ENCODE data around the gene DDX50. TPM values are rescaled to one million over a fixed set of nuclear protein-coding genes. Genes with fewer than 3 reads are reported as not detected.

DDX50 gene
- total RNA-seq, 1 experiment from 2014 or later: 37.1 TPM

GRCh38 chr10:68856352-68856751, 44.8 kb upstream of the DDX50 start:
- ChIA-PET CTCF (no interaction called here), POLR2A (interaction anchor here (0.6 kb wide), 1 partner anchor 11 kb away, joined by 4 read pairs; no protein-coding TSS in a partner anchor)
- TF ChIP-seq, protein P1, sequence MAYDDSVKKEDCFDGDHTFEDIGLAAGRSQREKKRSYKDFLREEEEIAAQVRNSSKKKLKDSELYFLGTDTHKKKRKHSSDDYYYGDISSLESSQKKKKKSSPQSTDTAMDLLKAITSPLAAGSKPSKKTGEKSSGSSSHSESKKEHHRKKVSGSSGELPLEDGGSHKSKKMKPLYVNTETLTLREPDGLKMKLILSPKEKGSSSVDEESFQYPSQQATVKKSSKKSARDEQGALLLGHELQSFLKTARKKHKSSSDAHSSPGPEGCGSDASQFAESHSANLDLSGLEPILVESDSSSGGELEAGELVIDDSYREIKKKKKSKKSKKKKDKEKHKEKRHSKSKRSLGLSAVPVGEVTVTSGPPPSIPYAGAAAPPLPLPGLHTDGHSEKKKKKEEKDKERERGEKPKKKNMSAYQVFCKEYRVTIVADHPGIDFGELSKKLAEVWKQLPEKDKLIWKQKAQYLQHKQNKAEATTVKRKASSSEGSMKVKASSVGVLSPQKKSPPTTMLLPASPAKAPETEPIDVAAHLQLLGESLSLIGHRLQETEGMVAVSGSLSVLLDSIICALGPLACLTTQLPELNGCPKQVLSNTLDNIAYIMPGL (CRISPR knock-in tag; IDR thresholded peaks at IDR 0.05): no peak
- no peak for TF ChIP-seq ZMAT4 (CRISPR knock-in tag; IDR thresholded peaks at IDR 0.05)
- TF ChIP-seq FOXP1 (CRISPR knock-in tag; IDR thresholded peaks at IDR 0.05; ENCODE audit: borderline replicate concordance): no peak
- TF ChIP-seq, protein P2, sequence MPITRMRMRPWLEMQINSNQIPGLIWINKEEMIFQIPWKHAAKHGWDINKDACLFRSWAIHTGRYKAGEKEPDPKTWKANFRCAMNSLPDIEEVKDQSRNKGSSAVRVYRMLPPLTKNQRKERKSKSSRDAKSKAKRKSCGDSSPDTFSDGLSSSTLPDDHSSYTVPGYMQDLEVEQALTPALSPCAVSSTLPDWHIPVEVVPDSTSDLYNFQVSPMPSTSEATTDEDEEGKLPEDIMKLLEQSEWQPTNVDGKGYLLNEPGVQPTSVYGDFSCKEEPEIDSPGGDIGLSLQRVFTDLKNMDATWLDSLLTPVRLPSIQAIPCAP (CRISPR knock-in tag; IDR thresholded peaks at IDR 0.05): no peak
- no peak for TF ChIP-seq MXD4 (CRISPR knock-in tag; IDR thresholded peaks at IDR 0.05; ENCODE audit: borderline replicate concordance)
- no peak for TF ChIP-seq CTCF (IDR thresholded peaks at IDR 0.05)
- TF ChIP-seq OVOL2 (CRISPR knock-in tag; IDR thresholded peaks at IDR 0.05; ENCODE audit: borderline replicate concordance): no peak
- TF ChIP-seq ATF1 (CRISPR knock-in tag; IDR thresholded peaks at IDR 0.05): no peak
- TF ChIP-seq, protein P3, sequence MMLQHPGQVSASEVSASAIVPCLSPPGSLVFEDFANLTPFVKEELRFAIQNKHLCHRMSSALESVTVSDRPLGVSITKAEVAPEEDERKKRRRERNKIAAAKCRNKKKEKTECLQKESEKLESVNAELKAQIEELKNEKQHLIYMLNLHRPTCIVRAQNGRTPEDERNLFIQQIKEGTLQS (CRISPR knock-in tag; conservative IDR thresholded peaks at IDR 0.05): no peak
- no peak for TF ChIP-seq HMGA2 (CRISPR knock-in tag; IDR thresholded peaks at IDR 0.05)
- TF ChIP-seq ZSCAN18 (CRISPR knock-in tag; IDR thresholded peaks at IDR 0.05): no peak
- TF ChIP-seq PREB (CRISPR knock-in tag; IDR thresholded peaks at IDR 0.05; ENCODE audit: borderline replicate concordance): no peak
- TF ChIP-seq NR1H2 (CRISPR knock-in tag; IDR thresholded peaks at IDR 0.05): no peak
- no peak for TF ChIP-seq FOXK1 (CRISPR knock-in tag; IDR thresholded peaks at IDR 0.05)
- TF ChIP-seq ZBTB43 (CRISPR knock-in tag; IDR thresholded peaks at IDR 0.05): no peak
- DNase-seq (ENCODE audit: low spot score) (no peak), ATAC-seq (no peak; the same call in none of the 2 replicates)
- Mint-ChIP-seq H3K4me1 (peaks cover 12% of the 10 kb centered on the region), H3K27ac (no peak overlapping the region), H3K36me3 (peaks cover 21% of the 10 kb centered on the region), H3K4me3 (no peak overlapping the region), H3K27me3 (ENCODE audit: low read depth) (peaks cover 15% of the 10 kb centered on the region), H3K9me3 (peaks cover 20% of the 10 kb centered on the region)

DNA sequence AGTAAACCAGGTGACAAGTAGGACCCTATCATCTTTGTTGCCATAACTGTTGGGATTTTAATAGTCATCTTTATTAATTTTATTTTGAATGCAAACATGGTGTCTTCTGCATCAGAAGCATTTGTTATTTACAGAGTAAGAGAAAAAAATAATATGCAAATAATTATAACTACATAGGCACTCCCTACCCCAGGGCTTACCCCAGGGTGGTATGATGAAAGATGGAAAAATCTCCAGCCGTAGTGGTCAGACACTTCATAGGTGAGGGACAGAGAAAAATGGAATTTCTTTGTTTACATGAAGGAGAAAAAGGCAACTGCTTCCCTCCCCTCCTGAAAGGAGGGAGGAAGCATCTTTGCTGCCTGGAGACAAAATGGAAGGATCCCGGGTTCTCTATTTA, 44.1 kb upstream of the DDX50 start:
- no peak for DNase-seq (ENCODE audit: low spot score)
- Mint-ChIP-seq H3K27ac (no peak overlapping the region), H3K27me3 (ENCODE audit: low read depth) (peaks cover 18% of the 10 kb centered on the region), H3K4me1 (peaks cover 12% of the 10 kb centered on the region), H3K36me3 (peaks cover 27% of the 10 kb centered on the region), H3K4me3 (no peak overlapping the region), H3K9me3 (peaks cover 27% of the 10 kb centered on the region)
- ChIA-PET POLR2A (no interaction called here), CTCF (no interaction called here)
- no peak for ATAC-seq
- no peak for TF ChIP-seq TEAD1 (CRISPR knock-in tag; IDR thresholded peaks at IDR 0.05)
- TF ChIP-seq ZNF425 (CRISPR knock-in tag; conservative IDR thresholded peaks at IDR 0.05): no peak
- TF ChIP-seq, protein P1 (CRISPR knock-in tag; IDR thresholded peaks at IDR 0.05): no peak
- TF ChIP-seq ZNF232 (CRISPR knock-in tag; IDR thresholded peaks at IDR 0.05): no peak
- no peak for TF ChIP-seq NFE2L1 (CRISPR knock-in tag; IDR thresholded peaks at IDR 0.05)
- no peak for TF ChIP-seq ZNF396 (CRISPR knock-in tag; IDR thresholded peaks at IDR 0.05; ENCODE audit: borderline replicate concordance)
- TF ChIP-seq, protein P4, sequence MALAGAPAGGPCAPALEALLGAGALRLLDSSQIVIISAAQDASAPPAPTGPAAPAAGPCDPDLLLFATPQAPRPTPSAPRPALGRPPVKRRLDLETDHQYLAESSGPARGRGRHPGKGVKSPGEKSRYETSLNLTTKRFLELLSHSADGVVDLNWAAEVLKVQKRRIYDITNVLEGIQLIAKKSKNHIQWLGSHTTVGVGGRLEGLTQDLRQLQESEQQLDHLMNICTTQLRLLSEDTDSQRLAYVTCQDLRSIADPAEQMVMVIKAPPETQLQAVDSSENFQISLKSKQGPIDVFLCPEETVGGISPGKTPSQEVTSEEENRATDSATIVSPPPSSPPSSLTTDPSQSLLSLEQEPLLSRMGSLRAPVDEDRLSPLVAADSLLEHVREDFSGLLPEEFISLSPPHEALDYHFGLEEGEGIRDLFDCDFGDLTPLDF (CRISPR knock-in tag; IDR thresholded peaks at IDR 0.05): no peak

All from WTC11 (cell line).